WTC11 (cell line): Measurements from ENCODE around the gene ZACN. TPM values are rescaled to one million over a fixed set of nuclear protein-coding genes. Genes with fewer than 3 reads are reported as not detected.

ENCODE experiments used
- ARID4B ChIP-seq: sonication (generic); formaldehyde crosslinking; IDR thresholded peaks from 2 replicates; pipeline ENCODE4 v1.8.0; 2023; ENCODE audit warnings: missing genetic modification reagents, mild to moderate bottlenecking, borderline replicate concordance
- CREM ChIP-seq: sonication (generic); formaldehyde crosslinking; IDR thresholded peaks from 2 replicates; pipeline ENCODE4 v1.8.1; 2022; ENCODE audit warnings: mild to moderate bottlenecking, missing genetic modification reagents, moderate library complexity
- FOXJ3 ChIP-seq: sonication (generic); formaldehyde crosslinking; IDR thresholded peaks from 2 replicates; pipeline ENCODE4 v1.9.0; 2021; ENCODE audit warnings: missing genetic modification reagents, mild to moderate bottlenecking, borderline replicate concordance
- FOXK1 ChIP-seq: sonication (generic); formaldehyde crosslinking; IDR thresholded peaks from 2 replicates; pipeline ENCODE4 v1.8.0; 2022; ENCODE audit warnings: mild to moderate bottlenecking, moderate library complexity, missing genetic modification reagents
- FOXP4 ChIP-seq: sonication (generic); formaldehyde crosslinking; IDR thresholded peaks from 2 replicates; pipeline ENCODE4 v1.8.0; 2022; ENCODE audit warnings: mild to moderate bottlenecking, missing genetic modification reagents
- GTF2I ChIP-seq: fragments of 250-450 bp; sonication (Bioruptor Pico); conservative IDR thresholded peaks from 2 replicates; pipeline ENCODE4 v1.4.0; 2021; ENCODE audit warnings: mild to moderate bottlenecking
- IRF1 ChIP-seq: sonication (generic); formaldehyde crosslinking; IDR thresholded peaks from 2 replicates; pipeline ENCODE4 v1.8.0; 2023; ENCODE audit warnings: missing genetic modification reagents
- MAX ChIP-seq: sonication (generic); formaldehyde crosslinking; IDR thresholded peaks from 2 replicates; pipeline ENCODE4 v1.8.0; 2022; ENCODE audit warnings: mild to moderate bottlenecking, missing genetic modification reagents
- MLX ChIP-seq: sonication (generic); formaldehyde crosslinking; IDR thresholded peaks from 2 replicates; pipeline ENCODE4 v1.8.1; 2023; ENCODE audit warnings: mild to moderate bottlenecking, missing genetic modification reagents, moderate library complexity
- SMAD3 ChIP-seq: sonication (generic); formaldehyde crosslinking; IDR thresholded peaks from 2 replicates; pipeline ENCODE4 v1.8.0; 2022; ENCODE audit warnings: missing genetic modification reagents, mild to moderate bottlenecking, borderline replicate concordance
- SOX15 ChIP-seq: fragments of 250-450 bp; sonication (Bioruptor Pico); IDR thresholded peaks from 2 replicates; pipeline ENCODE4 v1.9.0; 2021; ENCODE audit warnings: mild to moderate bottlenecking
- STAT6 ChIP-seq: sonication (generic); formaldehyde crosslinking; conservative IDR thresholded peaks from 2 replicates; pipeline ENCODE4 v1.8.1; 2023; ENCODE audit warnings: mild to moderate bottlenecking, low read depth, missing genetic modification reagents, moderate library complexity
- TEAD1 ChIP-seq: sonication (generic); formaldehyde crosslinking; IDR thresholded peaks from 2 replicates; pipeline ENCODE4 v1.8.0; 2022; ENCODE audit warnings: mild to moderate bottlenecking, missing genetic modification reagents
- TP53 ChIP-seq: sonication (generic); formaldehyde crosslinking; IDR thresholded peaks from 2 replicates; pipeline ENCODE4 v1.8.1; 2023; ENCODE audit warnings: mild to moderate bottlenecking, missing genetic modification reagents
- ZNF232 ChIP-seq: sonication (generic); formaldehyde crosslinking; IDR thresholded peaks from 2 replicates; pipeline ENCODE4 v1.8.0; 2022; ENCODE audit warnings: mild to moderate bottlenecking, missing genetic modification reagents
- ZNF263 ChIP-seq: sonication (generic); formaldehyde crosslinking; IDR thresholded peaks from 2 replicates; pipeline ENCODE4 v1.8.1; 2022; ENCODE audit warnings: low read depth, mild to moderate bottlenecking, moderate library complexity, missing genetic modification reagents
- ZNF512 ChIP-seq: sonication (generic); formaldehyde crosslinking; IDR thresholded peaks from 2 replicates; pipeline ENCODE4 v1.8.1; 2022; ENCODE audit warnings: missing genetic modification reagents, borderline replicate concordance
- ZNF532 ChIP-seq: fragments of 250-450 bp; sonication (Bioruptor Pico); IDR thresholded peaks from 2 replicates; pipeline ENCODE4 v1.9.0; 2021; ENCODE audit warnings: mild to moderate bottlenecking, borderline replicate concordance
- ZSCAN18 ChIP-seq: fragments of 250-450 bp; sonication (Bioruptor Pico); IDR thresholded peaks from 2 replicates; pipeline ENCODE4 v2.1.2; 2022; ENCODE audit warnings: mild to moderate bottlenecking, moderate library complexity
- total RNA-seq: library from RNA; stranded (reverse); gene quantifications from 3 replicates; pipeline ENCODE4 v1.2.3, GENCODE V29; 2021

The ZACN gene
- total RNA-seq, 1 experiment from 2014 or later, result 0.28 TPM

GRCh38 chr17:76072148-76072858 lies 6.7 kb upstream of the ZACN start, which contains the start of gene SRP68 (continued):
- TF ChIP-seq ZNF532 (CRISPR knock-in tag) (no peak), FOXP4 (CRISPR knock-in tag) (peak; percentile 92; the same call in 1 of the 2 replicates), TEAD1 (peak; percentile 94), MAX (CRISPR knock-in tag) (peak; percentile 93), ARID4B (CRISPR knock-in tag) (0 out of 2 replicates have a peak, but pooled peaks have one; percentile 3), ZNF512 (CRISPR knock-in tag) (no peak), ZNF232 (peak; percentile 96), FOXJ3 (CRISPR knock-in tag) (no peak), IRF1 (CRISPR knock-in tag) (peak; percentile 78; the same call in 1 of the 2 replicates), ZNF263 (CRISPR knock-in tag) (no peak), GTF2I (CRISPR knock-in tag) (no peak), ZSCAN18 (CRISPR knock-in tag) (no peak), STAT6 (CRISPR knock-in tag) (no peak), FOXK1 (CRISPR knock-in tag) (peak; percentile 82), SMAD3 (CRISPR knock-in tag) (peak; percentile 12; the same call in 1 of the 2 replicates), TP53 (CRISPR knock-in tag) (peak; percentile 61; the same call in 1 of the 2 replicates), SOX15 (CRISPR knock-in tag) (no peak), MLX (CRISPR knock-in tag) (no peak), CREM (CRISPR knock-in tag) (no peak; the same call in 1 of the 2 replicates)
